Body of pancreas (tissue), 4 donors: Measurements from ENCODE around the gene HEATR9.

Experiments used
- POLR2A ChIP-seq, 3 donors: fragments of 450-650 bp; IDR thresholded peaks; one replicate each; pipeline ENCODE4 v1.6.1; 2016; ENCODE audit warnings: antibody characterized with exemption in 3 of 3, mild to moderate bottlenecking in 2 of 3
- TF ChIP-seq, protein P1 (sequence below), 7 experiments: fragments of 450-650 bp in 4 of 7; fragments of 200-600 bp in 3 of 7; sonication (generic) in 3 of 7; IDR thresholded peaks; one replicate each; pipeline ENCODE4 v1.5.1; 2016 to 2019; ENCODE audit warnings: antibody characterized with exemption in 7 of 7

DNA sequence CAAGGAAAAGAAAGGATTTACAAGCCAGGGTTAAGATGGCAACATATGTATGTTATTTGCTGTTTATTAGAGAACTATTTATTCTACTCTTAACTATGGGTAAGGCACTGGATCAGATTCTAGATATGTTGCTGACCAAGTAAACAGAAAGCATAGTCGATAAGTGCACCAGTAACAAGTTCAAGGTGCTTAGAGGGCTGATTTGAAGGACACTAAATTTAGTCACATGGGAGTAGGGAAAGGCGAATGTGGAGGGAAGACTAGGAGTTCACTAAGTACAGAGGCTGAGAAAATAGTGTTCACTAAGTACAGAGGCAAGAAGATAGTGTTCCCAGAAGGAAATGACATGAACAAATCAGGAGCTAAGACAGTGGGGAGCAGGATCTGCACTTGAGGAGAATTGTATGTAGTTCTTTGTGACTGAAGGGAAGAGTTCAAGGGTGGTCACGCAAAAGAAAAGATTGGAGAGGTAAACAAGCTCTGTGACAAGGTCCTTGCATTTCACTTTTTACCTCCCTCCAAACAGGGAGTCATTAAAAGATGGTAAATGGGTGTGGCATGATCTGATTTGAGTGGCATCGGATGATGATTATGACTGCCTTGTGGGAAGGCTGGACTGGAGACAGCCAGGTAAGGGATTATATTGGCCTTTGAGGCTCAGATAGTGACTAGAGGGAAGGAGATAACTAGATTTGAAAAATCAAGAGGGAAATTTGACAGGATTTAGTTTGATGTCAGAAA lies 20.9 kb downstream of the HEATR9 start:
- TF ChIP-seq POLR2A (IDR thresholded peaks at IDR 0.05) = no peak
- TF ChIP-seq, protein P1, sequence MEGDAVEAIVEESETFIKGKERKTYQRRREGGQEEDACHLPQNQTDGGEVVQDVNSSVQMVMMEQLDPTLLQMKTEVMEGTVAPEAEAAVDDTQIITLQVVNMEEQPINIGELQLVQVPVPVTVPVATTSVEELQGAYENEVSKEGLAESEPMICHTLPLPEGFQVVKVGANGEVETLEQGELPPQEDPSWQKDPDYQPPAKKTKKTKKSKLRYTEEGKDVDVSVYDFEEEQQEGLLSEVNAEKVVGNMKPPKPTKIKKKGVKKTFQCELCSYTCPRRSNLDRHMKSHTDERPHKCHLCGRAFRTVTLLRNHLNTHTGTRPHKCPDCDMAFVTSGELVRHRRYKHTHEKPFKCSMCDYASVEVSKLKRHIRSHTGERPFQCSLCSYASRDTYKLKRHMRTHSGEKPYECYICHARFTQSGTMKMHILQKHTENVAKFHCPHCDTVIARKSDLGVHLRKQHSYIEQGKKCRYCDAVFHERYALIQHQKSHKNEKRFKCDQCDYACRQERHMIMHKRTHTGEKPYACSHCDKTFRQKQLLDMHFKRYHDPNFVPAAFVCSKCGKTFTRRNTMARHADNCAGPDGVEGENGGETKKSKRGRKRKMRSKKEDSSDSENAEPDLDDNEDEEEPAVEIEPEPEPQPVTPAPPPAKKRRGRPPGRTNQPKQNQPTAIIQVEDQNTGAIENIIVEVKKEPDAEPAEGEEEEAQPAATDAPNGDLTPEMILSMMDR (IDR thresholded peaks at IDR 0.05) = no peak
